G401.6 (cell line): Measurements from ENCODE around the gene ICAM4.

ENCODE experiments used
- FAIRE-seq: peaks from 2 replicates; lab custom pipeline; 2012; peaks lifted over from hg19 to GRCh38; lab: Jason Lieb, UNC

Gene ICAM4

DNA sequence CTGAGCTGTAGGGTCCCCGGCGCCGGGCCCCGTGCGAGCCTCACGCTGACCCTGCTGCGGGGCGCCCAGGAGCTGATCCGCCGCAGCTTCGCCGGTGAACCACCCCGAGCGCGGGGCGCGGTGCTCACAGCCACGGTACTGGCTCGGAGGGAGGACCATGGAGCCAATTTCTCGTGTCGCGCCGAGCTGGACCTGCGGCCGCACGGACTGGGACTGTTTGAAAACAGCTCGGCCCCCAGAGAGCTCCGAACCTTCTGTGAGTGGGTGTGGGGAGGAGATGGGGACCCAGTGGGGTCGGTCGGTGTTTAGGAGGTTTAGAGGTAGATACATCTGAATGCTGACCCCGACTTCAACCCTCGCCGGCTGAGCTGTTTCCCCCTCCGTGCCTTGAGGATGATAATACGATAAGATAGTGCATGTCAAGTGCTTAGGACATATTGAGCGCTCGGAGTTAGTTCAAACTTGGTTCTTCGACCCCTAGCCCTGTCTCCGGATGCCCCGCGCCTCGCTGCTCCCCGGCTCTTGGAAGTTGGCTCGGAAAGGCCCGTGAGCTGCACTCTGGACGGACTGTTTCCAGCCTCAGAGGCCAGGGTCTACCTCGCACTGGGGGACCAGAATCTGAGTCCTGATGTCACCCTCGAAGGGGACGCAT is 4.9 kb downstream of the ICAM4 start:
- FAIRE-seq: no peak

GRCh38 chr19:10292206-10292788 is 5.5 kb downstream of the ICAM4 start:
- no peak for FAIRE-seq

GRCh38 chr19:10292789-10293636 is 6.3 kb downstream of the ICAM4 start:
- no peak for FAIRE-seq

DNA sequence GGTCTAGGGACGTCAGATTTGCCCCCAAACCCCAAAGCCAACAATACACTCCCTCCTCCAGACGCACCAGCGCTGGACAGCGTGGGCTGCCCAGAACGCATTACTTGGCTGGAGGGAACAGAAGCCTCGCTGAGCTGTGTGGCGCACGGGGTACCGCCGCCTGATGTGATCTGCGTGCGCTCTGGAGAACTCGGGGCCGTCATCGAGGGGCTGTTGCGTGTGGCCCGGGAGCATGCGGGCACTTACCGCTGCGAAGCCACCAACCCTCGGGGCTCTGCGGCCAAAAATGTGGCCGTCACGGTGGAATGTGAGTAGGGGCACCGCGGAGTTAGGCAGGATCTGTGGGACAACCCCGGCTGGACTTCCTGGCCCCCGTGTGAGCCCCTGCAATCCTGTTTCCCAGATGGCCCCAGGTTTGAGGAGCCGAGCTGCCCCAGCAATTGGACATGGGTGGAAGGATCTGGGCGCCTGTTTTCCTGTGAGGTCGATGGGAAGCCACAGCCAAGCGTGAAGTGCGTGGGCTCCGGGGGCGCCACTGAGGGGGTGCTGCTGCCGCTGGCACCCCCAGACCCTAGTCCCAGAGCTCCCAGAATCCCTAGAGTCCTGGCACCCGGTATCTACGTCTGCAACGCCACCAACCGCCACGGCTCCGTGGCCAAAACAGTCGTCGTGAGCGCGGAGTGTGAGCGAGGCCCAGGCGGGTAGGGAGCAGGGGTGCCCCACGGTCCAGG is 7.0 kb downstream of the ICAM4 start:
- no peak for FAIRE-seq

DNA sequence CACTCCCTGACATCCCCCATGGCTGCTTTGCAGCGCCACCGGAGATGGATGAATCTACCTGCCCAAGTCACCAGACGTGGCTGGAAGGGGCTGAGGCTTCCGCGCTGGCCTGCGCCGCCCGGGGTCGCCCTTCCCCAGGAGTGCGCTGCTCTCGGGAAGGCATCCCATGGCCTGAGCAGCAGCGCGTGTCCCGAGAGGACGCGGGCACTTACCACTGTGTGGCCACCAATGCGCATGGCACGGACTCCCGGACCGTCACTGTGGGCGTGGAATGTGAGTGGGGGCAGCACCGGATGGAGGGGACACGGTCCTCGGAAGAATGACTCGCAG is 7.6 kb downstream of the ICAM4 start:
- no peak for FAIRE-seq

DNA sequence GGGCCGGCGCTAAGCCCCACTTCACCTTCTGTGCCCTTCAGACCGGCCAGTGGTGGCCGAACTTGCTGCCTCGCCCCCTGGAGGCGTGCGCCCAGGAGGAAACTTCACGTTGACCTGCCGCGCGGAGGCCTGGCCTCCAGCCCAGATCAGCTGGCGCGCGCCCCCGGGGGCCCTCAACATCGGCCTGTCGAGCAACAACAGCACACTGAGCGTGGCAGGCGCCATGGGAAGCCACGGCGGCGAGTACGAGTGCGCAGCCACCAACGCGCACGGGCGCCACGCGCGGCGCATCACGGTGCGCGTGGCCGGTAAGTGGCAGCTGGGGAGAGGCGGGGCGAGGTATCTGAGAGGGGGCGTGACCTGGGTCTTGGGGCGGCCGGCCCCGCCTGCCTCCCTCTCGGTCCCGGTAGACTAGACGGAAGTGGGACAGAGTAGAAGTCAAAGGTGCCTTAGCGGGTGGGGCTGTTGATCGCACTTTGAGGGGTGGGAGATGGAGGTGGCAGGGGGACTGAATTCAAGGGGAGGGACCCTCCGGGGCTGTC is 8.6 kb downstream of the ICAM4 start:
- no peak for FAIRE-seq

DNA sequence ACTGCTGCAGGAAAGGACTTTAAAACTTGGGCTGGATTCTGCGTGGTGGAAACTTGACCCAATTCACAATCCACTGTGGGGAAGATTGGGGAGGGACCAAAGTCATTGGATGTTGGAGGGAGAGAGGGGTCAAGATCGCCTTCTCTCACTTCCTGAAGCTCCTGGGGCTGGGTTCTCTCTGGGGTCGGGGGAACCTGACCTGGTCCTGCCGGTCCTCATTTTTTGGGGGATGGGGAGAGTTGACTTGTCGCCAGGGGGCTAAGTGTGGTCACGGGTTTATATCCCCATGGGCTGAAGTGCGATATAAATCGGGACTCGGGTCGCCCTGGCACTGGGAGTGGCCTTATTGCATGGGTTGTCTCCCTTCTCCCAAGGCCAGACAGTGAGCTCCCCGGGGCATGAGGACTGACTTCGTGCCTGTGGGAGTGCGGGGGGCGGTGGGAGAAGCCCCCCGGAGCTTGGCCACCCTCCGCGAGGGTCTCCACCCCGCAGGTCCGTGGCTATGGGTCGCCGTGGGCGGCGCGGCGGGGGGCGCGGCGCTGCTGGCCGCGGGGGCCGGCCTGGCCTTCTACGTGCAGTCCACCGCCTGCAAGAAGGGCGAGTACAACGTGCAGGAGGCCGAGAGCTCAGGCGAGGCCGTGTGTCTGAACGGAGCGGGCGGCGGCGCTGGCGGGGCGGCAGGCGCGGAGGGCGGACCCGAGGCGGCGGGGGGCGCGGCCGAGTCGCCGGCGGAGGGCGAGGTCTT is 9.3 kb downstream of the ICAM4 start:
- no peak for FAIRE-seq

GRCh38 chr19:10299545-10300458 is 13.0 kb downstream of the ICAM4 start:
- FAIRE-seq: no peak

- FAIRE-seq: no peak
Observed at GRCh38 chr19:10305139-10305806, 18.5 kb downstream of the ICAM4 start.

DNA sequence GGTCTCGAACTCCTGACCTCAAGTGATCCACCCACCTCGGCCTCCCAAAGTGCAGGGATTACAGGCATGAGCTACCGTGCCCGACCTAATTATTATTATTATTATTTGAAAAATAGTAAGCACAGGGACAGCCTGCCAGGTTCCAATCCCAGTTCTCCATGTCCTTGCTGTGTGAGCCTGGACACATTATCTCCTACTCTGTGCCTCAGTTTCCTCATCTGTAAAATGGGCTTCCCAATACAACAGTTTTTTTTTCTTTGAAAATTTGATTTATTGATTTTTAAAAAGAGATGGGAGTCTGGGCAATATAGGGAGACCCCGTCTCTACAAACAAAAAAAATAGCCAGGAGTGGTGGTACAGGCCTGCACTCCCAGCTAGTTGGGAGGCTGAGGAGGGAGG is 19.6 kb downstream of the ICAM4 start:
- FAIRE-seq: no peak

- no peak for FAIRE-seq
Observed at GRCh38 chr19:10309423-10309822, 22.7 kb downstream of the ICAM4 start, which contains the start of gene ZGLP1. TSS of gene ZGLP1 (minus strand) at chr19:10309815.

- peak; percentile 6 for FAIRE-seq
Observed at GRCh38 chr19:10315335-10316214, 28.8 kb downstream of the ICAM4 start, which contains the start of gene FDX2. TSS of gene FDX2 (minus strand) at chr19:10316015. CDS start at chr19:10315996, 19 bp downstream.

GRCh38 chr19:10316229-10317044 is 29.7 kb downstream of the ICAM4 start:
- FAIRE-seq: peak; percentile 13

DNA sequence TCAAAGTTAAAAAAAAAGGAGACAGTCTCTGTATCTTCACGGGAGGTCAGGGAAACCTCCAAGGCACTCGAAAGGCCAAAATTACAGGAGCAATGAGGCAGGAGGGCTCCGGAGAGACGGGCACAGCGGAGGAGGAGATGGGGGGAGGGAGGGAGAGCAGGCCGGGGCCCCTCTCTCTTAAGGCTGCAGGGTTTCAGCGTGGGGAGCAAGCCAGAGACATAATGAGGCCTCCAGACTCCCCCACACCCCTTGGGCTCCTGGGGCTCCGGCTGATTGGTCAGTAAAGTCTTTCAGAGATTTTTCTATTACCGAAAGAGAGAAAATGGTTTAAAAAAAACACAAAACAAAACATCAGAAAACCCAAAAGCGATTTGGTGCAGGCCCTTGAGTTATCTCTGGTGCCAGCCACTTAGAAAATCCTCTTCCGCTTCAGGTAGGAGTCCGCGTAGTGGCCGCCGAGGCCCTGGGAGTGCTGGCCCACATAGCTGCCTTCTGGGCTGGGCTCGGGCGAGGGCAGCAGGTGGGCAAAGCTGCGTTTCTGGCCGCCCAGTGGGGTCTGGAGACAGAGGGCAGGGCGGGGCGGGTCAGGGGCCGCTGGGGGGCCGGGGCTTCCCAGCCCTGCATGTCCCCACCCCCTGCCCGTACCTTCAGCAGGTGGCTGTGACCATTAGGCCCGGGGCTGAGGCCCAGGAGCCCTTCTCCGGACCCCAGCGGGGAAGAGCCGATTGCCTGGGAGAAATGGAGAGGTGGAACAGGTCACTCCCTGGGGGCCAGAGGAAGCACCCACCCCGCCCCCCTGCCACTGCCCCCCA is 30.5 kb downstream of the ICAM4 start:
- FAIRE-seq: no peak

DNA sequence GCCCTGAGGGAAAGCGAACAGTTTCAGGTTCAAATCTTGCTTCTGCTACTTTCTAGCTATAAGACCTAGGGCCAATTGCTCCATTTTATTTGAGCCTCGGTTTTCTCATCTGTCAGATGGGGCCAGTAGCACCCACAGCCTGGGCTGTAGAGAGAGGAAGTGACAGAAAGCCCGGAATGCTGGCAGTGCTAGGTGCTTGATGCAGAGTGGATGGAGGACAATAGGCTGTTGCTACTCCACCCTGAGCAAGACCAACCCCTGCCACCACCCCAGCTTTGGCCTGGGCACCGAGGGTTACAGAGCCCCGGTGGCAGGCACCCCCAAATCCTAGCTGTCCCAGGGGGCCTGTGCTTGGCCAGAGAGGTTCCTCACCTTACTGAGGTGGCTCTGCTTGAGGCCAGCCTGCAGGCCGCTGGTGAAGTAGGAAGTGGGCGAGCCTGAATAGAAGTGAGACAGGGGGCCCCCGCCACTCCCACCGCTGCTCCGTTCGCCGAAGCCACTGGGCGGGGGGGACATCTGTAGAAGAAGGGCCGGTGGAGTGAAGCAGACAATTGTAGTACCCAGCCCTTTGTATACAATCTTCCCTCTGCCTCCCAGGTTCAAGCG is 31.2 kb downstream of the ICAM4 start:
- FAIRE-seq: no peak

DNA sequence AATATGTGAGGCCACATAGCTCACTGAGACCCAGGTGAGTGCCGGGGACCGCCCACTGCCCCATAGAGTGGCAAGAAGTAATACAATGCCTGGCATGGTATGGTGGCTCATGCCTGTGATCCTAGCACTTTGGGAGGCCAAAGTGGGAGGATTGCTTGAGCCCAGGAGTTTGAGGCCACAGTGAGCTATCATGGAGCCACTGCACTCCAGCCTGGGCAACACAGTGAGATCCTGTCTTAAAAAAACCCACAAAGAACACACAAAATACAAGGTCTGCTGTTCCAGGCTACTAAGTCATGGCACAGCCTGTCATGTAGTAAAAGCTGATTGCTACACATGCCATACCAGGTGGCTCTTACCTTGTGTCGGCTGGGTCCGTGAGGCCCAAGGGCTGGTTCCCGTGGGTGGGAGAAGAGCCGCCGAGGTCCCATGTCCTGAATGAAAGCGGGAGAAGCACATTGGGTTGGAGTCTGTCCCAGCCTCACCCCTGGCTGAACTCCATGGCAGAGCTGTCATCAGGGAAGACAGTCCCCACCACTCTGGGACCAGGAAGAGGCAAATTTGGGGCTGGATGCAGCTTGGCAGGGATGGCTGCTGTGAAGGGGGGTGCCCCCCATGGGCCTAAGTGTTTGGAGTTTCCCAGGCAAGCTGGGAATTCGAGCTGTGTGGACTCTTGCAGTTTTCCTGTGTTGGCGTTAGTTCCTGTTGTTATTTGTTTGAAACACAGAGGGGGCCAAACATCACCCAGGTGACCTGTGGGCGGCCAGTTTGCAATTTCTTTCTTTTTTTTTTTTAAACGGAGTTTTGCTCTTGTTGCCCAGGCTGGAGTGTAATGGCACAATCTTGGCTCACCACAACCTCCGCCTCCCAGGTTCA is 32.3 kb downstream of the ICAM4 start:
- FAIRE-seq: no peak
